ENCODE measurements around the gene CHST15.
A peak's percentile ranks its signal among the peaks of the same experiment; 100 is the strongest.
"Not testable (repeated sequence)": the region's sequence is repeated elsewhere in the genome, so short reads cannot be mapped to it uniquely, and the experiment has no call there.

Gene CHST15

GRCh38 chr10:124096494-124096893, 3.1 kb upstream of the CHST15 start:
- no peak for DNase-seq

DNA sequence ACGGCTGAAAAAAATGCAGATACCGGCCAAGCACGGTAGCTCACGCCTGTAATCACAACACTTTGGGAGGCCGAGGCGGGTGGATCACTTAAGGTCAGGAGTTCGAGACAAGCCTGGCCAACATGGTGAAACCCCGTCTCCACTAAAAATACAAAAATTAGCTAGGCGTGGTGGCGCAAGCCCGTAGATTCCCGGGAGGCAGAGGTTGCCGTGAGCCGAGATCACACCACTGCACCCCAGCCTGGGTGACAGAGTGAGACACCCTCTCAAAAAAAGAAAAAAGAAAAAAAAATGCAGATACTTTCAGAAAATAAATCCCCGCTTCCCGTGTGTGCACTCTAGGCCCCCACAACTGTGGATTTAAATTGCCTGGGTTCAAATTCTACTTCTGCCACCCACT, 2.4 kb upstream of the CHST15 start:
- DNase-seq = not testable (repeated sequence)

DNA sequence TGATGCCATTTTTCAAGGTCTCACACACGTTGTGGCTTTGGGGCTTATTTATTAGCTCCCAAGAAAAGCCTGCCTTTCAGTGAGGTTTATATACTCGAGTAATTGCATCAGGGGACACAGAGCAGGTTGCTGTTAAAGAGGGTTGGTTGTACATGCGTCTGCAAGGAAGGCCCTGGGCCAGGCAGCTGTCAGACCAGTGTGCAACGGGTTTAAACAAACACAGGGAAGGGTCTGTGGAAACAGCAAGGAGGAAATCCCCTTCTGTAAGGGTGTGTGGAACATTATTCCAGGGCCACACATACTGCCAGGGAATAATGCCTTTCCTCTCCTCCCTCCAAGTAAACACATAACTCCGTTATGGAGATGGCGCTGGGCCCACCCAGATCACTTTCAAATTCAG, 1.7 kb upstream of the CHST15 start:
- no peak for DNase-seq

GRCh38 chr10:124094419-124094785, 1.0 kb upstream of the CHST15 start:
- no peak for DNase-seq

DNA sequence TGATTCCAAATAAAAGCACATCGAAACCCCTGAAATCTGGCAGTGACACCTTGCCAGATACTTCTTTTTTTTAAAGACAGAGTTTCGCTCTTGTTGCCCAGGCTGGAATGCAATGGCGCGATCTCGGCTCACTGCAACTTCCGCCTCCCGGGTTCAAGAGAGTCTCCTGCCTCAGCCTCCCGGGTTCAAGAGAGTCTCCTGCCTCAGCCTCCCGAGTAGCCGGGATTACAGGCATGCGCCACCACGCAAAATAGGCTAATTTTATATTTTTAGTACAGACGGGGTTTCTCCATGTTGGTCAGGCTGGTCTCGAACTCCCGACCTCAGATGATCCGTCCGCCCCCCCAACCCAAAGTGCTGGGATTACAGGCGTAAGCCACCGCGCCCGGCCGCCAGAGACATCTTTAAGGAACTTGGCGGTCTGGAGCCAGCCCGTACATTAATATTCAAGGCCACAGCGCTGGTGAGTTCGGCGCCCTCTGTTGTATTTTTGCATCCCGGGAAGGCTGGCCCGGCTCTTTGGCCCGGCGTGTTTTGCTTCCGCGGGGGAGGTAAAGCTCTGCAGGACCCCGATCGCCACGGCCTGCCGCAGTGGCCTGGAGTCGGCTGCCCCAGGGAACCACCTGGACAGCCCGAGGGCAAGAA, 498 bp upstream of the CHST15 start:
- not testable (repeated sequence) for DNase-seq

DNA sequence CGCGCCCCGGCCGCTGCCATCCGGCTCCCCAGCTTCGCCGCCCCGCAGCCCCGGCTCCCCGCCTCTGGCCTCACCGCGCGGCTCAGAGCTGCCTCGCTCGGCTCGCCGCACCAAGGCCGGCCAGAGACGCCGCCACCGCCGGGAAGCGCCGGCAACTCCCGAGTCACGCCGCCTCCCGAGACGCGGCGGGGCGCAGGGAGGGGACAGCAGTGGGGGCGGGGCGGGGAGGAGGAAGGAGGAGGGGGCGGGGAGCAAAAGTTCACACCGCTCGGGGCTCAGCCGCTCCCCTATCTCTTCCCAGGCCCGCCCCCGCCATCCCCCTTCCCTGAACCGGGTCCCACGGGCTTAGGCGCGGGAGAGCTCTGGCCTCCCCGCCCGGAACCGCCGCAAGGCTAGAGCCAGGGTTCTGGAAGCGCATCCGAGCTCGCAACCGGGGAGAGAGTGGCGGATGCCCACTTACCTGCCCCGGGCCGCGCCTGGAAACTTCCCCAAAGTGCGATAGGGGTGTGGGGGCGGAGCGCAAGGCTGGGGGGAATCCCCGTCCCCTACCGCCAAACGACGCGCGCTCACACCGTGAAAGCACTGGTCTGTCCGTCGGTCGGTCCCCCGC, 1.0 kb downstream of the CHST15 start:
- DNase-seq = peak; percentile 9

GRCh38 chr10:124091646-124092249, 1.6 kb downstream of the CHST15 start:
- no peak for DNase-seq

- DNase-seq = no peak
Observed at GRCh38 chr10:124090601-124091209, 2.7 kb downstream of the CHST15 start.

- DNase-seq = no peak
Observed at GRCh38 chr10:124089859-124090258, 3.5 kb downstream of the CHST15 start.

- no peak for DNase-seq
Observed at GRCh38 chr10:124088915-124089314, 4.5 kb downstream of the CHST15 start.

DNA sequence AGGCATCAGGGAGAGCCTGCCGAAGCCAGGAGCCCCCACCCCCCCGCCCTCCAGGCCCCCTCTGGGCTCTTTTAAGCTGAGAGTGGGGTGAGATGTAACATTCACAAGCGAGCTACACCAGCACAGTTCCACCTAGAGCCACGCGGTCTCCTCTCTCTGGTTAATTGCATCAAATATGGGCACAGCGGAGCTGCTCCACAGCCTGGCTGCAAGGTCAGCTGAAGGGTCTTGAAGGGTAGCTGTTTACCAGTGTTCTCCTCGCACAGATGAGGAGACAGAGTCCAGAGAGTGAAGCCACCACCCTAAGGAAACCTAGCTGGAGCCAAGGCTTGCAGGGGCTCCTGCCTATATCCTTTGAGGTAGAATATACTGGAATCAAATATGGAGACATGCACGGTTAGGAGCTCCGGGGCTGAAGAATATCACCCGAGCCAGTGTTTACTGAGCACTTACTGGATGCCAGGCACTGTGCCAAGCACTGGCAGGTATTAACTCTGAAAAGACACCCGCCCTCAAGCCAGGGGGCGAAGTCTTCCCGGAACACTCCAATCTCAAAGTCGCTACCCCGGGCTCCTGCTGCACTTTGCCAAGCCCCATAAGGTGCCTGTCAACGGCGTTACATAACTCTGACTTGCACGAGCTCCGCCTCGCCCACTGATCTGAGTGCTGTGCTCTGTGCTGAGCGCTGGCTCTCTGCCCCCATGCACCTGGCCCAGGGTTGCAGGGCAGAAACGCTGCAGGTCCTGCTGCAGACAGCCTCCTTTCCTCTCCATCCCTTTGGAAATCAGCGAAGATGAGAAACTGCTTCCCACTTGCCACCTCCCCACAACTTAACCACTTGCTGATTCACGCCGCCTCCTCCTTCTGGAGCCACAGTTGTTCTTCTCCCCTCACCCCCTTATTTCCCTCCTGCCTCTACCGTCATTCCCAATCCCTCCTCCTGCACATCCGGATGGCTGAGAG, 5.4 kb downstream of the CHST15 start:
- no peak for DNase-seq

- no peak for DNase-seq
Observed at GRCh38 chr10:124086787-124087671, 6.4 kb downstream of the CHST15 start.

DNA sequence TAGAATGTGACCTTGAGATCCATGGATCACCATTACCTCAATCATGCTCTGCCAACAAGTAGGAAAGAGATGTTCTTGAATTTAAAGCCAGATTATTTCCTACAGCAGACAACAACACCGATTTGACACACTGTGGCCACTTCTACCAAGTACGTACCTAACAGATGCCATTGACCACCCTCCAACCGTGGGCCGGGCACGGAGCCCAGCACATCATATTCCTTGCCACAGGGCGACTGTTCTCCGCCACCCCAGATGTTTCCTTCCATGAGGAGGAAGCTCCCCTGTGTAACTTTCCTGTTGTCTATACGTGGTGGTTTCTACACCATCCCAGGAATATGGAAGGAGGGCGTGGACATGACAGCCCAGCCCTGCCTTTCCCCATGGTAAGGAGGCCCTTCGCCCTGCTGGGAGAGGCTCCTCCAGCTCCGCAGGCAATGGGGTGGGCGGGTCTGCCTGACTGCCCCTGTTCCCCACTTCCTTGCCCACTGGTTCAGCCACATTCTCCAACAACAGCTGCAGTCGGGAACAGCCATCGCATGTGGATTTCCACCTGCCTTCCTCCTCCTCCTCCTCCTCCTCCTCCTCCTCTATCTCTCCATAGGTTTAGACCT, 7.2 kb downstream of the CHST15 start:
- DNase-seq = no peak

GRCh38 chr10:124085680-124086079, 7.7 kb downstream of the CHST15 start:
- DNase-seq = no peak

DNA sequence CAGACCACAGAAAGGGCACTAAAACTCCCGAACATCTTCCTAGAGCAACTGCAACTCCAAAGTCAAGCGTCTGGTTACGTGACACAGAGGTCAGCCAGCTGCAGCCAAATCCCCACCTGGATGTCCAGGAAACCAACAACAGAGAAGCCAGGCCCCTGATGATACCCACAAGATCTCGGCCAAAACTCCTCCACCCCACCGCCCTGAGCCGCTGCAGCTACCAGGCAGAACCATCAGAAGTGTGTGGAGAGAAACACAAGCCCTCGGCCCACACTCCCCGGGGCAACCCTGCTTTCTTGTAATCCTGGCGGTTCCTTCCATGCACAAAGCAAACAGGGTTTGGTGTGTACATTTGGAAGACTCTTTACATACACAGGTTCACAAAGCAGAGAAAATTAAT, 8.7 kb downstream of the CHST15 start:
- DNase-seq = no peak

DNA sequence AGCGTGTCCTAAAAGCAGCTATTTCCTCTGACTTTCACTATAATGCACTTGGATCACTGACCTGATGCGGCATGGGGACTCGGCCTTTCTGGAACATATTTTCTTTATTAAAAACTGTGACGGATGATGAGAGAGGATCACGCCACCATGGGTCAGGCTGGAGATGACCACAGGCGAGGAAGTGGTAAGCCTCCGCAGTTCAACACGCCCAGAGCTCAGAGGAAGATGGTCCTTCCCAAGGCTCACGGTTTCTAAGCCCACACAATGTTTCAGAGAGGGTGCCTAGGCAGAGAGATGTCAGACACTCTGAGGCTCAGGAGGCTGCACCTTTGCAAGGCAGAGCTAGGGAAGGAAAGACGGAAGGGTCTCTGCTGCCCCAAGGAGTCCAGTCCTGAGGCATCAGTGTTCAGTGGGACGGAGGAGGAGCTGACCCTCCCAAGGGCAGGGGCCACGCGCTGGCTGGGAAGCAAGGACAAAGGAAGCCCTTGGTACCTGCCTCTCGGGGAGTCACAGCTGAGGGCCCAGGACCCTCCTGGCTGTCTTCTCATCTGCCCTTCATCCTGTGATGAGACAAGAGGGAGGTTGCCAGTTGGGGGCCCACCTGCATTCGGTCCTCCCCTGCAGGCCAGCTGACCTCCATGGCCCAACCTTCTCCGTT, 9.5 kb downstream of the CHST15 start:
- no peak for DNase-seq

- no peak for DNase-seq
Observed at GRCh38 chr10:124083047-124083739, 10.2 kb downstream of the CHST15 start.

- no peak for DNase-seq
Observed at GRCh38 chr10:124082555-124082954, 10.8 kb downstream of the CHST15 start.

DNA sequence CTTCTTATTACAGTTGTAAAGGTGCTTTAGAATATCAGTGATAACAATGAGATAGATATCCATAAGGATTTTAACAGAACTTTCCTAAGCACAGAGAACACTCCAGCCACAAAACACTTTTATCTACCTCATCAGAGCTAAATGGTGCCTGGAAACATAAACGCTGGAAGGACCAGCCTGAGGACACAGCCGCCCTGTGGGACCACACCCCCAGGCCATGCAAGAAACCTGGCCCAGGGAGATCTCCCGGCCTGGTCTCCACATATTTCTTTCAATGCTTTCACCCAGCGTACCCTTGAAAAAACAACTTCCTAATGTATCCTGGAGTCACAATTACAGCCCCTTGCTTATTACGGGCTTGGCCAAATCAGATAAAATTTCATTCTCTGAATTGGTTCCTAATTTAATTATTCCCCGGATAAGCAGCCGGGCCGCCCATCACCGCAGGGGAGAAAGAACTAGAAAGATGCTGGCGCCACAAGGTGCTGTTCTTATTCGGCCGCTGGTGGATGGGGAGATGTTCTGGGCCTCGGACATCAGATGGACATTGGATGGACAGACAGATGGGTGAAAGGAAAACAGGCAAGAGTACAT, 11.8 kb downstream of the CHST15 start:
- DNase-seq = no peak

DNA sequence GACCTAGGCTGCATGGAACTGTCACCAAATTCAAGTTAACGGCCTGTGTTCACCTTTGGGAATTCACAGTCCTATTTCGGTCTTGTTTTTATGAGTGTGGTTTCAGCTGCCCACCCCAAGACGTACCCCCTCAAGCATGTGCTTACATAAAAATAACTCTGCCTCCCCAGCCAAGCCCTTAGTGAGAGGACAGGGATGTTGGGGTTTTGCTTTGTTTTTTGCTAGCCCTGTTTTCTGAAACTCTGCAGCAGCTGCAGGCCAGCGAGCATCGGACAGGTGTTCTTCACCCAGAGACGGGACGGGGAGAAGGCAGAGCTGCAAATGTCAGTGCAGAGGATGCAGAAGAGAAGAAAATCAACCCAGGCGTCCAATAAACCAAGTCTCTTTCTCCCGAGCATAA, 13.5 kb downstream of the CHST15 start:
- no peak for DNase-seq

Data from KG1 (cell line).